HG03432 (cell line): ENCODE measurements around the gene NUP62.
A peak's percentile ranks its signal among the peaks of the same experiment; 100 is the strongest.

Source experiments
- ATAC-seq: cut with Tn5 transposase; IDR thresholded peaks from one replicate; pipeline ENCODE4 v1.9.1; 2021; ENCODE audit warnings: mild to moderate bottlenecking, moderate library complexity; ENCODE audit not compliant: unreplicated experiment

NUP62 gene

DNA sequence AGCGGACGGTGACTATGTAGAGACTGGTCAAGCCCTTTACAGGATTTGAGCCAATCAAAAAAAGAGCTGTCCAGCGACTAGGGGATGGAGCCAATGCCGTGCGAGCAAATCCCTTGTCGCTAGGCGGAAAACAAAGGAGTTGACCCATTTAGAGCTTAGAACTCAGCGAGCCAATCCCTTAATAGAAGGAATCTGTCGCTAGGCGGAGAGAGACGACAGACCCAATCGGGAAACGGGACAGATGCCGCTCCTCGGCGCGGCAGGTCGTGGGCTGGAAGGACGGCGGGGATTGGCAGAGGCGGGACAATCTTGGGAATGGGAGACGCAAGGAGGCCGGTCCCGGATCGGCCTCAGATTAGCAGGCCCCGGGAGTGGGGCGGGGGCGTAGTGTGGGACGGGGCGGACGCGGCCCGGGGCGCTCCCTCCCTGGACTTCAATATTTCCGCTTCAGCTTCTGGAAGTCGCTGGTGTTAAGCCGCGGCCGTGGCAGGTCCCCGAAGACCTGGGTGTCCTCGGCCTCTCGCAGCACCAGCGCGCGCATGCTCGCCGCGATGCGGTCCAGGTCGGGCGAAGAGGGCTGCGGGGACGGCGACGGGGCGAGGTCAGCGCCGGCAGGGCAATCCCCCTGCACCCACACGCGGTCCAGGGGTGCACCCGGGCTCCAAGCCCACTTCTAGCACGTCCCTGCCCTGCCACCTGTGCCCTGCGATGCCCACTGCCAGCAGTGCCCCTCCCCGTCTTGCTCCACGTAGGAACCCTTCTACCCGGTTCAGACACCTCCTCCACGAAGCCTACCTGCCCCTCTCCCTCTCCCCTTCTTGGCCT lies 59.6 kb downstream of the NUP62 start:
- ATAC-seq, result peak; percentile 64

DNA sequence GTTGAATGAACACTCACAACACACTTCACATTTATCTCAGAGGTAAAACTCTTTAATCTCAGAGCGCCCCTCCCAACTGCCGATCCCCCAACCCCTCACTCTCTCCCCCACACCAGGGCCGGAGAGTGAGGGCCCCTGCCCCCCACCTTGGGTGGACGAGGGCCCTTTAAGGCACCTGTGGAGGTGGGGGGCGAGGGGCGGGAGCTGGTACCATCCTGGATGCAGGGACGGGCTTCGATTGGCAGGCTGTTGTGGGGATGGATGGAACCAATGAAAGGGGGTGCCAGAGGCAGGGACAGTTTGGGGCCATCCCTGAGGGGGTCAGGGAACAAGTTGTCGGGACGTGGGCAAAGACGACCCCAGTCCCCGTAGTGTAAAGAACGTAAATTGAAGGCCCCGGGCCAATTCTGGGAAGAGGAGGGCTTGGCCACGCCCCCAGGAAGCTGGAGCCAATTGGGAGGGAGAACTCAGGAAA lies 60.3 kb downstream of the NUP62 start:
- peak; percentile 9 for ATAC-seq

DNA sequence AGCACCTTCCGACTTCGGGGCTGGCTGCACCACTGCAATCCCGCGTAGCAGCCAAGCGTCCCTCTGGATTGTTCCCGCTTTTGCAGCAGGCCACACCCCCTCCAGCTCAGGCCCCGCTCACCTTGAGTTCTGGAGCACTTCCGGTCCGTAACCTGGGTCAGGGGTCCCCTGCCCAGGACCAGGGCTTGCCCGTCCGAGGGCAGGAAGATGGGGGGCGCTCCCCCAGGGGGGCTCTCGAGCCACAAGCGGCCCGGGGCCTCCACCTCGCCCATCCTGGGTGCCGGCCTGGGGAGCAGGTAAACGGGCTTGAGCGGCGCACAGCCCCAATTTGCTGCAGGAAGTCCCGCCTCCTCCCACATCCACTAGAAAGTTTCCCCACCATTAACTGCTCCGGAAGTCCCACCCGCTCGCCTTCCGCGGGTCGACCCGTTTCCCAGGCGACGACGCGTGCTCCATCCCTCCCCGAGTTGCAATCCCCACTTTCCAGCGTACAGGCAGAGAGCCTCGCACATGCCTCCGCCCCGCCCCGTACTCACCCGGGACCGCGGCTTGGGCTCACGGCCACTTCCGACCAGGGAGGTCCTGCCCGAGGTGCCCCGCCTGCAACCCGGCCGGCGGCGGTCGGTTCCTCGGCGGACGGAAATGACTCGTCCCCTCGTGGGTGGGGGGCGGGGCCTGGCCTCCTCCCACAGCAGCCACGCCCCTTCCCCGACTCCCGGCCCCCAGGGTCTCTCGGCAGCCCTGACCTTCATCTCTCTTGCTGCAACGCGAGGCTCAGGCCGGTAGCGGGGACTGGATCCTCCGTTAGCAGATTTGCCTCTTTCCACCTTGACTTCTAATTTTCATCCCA lies 62.1 kb downstream of the NUP62 start, which contains the start of gene PNKP:
PNKP (minus strand) TSS at position 644 of the 850 bp plus-strand sequence; CDS start at position 272, 372 bp downstream.
- ATAC-seq, result peak; percentile 44

- no peak for ATAC-seq
Measured at GRCh38 chr19:49864890-49865289, 64.4 kb downstream of the NUP62 start.

DNA sequence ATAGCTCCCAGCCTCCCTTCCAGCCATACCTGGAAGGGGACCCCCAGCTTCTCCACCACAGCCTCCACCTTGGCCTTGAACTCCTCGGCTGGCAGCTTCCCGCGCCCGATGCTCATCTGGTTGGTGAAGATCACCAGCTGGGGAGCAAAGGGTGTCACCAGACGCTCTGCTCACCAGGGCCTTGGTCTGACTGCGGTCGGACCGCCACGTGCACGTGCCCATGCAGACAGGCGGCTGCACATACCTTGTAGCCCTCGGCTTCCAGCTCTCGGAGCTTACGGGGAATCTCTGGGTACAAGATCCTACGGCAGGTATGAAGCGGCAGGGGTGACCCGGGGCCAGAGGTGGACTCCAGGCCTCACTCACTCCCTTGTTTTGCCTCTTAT lies 65.4 kb downstream of the NUP62 start:
- no peak for ATAC-seq

GRCh38 chr19:49863254-49863934 lies 65.9 kb downstream of the NUP62 start:
- no peak for ATAC-seq

GRCh38 chr19:49862391-49863253 lies 66.7 kb downstream of the NUP62 start:
- ATAC-seq, result no peak

DNA sequence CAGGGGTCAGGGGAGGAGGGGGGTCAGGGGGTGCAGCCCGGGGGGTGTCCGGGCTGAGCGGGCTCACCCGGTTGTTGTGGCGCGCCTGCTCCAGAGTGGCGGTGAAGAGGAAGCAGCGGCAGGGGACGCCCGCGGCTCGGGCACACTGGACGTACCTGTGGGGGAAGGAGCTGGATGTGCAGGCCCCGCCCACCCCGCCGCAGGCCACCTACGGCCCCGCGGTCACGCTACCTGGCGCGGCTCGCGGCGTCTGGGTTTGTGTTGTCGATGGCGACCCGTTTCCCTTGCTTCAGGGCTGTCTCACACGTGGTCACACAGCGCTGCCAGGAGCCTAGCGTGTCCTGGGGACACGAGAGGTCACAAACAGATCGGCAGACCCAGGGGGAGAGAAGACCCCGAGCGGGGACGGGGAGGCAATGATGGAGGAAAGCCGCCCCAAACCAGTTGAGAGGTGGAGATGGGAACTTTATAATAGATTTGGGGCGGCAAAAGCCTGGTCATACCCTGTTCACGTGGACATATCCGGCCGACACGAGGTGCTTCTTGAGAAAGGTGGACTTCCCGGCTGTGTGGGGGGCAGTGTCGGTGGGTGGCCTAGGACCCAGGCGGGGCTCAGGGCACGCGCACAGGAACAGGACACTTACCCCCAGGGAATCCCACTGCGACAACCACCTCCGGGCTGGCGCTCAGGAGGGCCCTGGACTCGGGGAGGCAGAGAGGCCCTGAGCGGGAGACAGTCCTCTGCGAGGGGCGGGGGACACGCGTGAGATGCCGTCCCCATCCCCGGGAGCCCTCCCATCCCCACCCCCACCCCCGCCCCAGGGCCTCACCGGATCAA lies 67.5 kb downstream of the NUP62 start:
- no peak for ATAC-seq

GRCh38 chr19:49861107-49861506 lies 68.2 kb downstream of the NUP62 start:
- ATAC-seq, result no peak

GRCh38 chr19:49860336-49861102 lies 68.8 kb downstream of the NUP62 start:
- no peak for ATAC-seq

GRCh38 chr19:49859682-49860335 lies 69.5 kb downstream of the NUP62 start:
- no peak for ATAC-seq

DNA sequence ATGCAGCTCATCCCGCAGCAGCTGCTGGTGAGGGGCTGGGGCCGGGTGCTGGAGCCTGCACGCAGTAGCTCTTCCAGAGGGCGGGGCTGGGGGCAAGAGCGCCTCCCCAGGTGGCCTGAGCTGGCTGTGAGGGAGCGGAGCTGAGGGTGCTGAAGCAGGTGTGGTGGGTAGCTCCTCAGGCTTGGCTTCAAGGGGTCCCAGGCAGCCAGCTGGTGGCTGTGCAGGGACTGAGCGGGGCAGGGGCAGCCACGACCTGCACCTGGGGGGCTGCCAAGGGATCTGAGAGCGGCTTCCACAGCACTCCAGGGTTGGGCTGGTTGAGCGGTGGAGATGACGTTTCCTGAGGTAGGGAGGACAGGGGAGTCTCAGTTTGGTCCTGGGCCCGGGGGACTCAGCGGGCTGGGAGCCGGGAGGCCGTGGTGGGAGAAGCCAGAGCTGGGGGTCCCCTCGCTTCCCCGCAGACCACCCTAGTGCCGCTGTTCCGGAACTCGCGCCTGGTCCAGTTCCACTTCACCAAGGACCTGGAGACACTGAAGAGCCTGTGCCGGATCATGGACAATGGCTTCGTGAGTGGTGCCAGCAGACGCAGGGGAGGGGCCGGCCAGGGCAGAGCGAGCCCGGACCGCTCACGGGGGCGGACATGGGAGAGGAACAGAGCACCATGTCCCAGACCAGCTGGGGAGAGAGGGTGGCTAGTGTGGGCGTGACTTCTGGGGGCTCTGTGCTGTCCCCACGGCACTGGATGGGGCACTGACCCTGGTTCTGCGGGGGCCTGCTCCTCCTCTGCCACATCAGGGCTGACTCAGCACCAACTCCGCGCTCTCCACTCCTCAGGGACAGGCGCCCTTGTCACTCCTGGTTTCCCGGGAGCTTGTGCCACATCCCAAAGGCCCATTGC lies 71.0 kb downstream of the NUP62 start:
- ATAC-seq, result no peak

DNA sequence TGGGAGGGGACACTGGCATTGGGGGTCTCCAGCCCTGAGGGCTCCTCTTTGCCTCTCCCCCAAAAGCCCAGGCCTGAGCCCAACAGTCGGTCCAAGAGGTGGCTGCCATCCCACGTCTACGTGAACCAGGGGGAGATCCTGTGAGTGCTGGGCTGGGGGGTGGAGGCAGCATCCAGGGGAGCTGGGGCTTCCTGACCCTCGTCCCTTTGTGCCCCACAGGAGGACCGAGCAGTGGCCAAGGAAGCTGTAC lies 71.5 kb downstream of the NUP62 start:
- no peak for ATAC-seq

DNA sequence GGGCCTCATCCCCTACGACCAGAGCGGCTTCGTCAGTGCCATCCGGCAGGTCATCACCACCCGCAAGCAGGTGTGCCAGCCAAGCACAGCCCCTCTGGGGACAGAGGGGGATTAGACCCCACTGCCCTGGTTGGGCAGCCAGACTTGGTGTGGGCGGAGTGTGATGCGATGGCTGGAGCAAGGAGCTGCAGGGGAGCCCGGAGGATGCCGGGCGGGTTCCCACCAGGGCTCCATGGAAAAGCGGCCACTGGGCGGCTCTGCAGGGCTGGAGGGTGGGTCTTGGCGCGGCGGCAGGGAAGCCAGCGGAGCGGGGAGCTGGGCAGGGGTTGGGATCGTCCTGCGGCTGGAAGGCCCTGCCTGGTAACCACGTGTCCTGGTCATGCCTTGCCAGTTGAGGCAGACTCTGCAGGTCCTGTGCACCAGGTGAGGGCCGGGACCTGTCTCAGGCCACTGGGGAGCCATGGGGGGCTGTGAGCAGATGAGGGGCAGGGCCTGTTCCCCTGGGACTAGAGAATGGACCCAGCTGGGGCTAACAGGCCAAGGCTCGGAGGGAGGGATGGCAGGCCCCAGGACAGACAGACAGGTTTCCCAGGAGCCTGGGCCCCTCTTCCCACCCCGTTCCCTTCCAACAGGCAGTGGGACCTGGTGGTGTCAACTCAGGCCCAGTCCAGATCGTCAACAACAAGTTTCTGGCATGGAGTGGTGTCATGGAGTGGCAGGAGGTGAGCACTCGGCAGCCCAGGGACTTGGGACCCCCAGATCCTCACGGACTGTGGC lies 72.1 kb downstream of the NUP62 start:
- no peak for ATAC-seq
